Bladder microvascular endothelial cell (primary cell): ENCODE measurements around the gene CCDC184. TPM values are rescaled to one million over a fixed set of nuclear protein-coding genes. Genes with fewer than 3 reads are reported as not detected.

Experiments
- total RNA-seq: library from RNA; depleted of rRNA; stranded (reverse); fragments of >200 nt; gene quantifications from 2 replicates; pipeline ENCODE4 v1.2.3, GENCODE V29; 2014

The CCDC184 gene
- 0.06 TPM in 1 of 2 replicates, not detected in the other for total RNA-seq

DNA sequence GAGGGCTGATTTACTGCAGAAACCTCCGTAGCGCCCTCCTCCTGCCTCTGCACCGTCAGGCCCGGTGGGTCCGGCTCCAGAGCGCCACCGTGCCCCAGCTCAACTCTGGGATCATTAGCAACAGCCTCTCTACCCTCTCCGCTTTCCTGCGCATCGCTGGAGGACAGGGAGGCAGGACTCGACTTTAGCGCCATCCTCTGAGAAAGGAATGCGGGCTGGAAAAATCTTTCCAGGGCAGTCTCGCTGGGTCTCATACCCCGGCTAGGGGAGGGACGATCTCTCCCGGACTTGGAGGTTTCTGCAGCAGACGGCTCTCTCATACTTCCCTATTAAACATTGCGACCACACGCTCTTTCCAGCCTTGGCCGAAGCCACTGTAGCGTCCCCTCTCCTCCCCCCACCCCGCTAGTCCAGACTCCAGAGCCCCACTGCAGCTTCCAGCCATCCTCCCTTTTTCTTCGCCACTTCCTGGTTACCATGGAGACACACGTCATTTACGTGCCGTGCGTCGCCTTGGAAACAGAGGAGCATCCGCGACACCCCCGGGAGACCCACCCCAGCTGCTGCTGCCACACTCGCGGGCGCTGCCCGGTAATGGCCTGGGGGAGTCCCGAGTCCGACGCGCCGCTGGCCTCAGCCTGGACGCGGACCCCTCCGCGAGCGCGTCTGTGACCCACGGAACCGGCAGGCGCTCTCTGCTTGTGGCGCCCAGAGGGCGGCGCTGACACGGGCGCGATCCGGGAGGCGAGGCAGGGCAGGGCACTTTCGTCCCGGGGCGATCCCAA is at the start of gene CCDC184:
Gene CCDC184 (plus strand): TSS at position 554 of the 785 bp plus-strand sequence. CDS start 479 bp downstream, outside the sequence.

GRCh38 chr12:48157018-48157888 is 26.2 kb upstream of the CCDC184 start, which contains the start of gene ASB8:
Gene ASB8 (minus strand): TSS chr12:48157515. CDS start chr12:48153496, 4,019 bp downstream.

DNA sequence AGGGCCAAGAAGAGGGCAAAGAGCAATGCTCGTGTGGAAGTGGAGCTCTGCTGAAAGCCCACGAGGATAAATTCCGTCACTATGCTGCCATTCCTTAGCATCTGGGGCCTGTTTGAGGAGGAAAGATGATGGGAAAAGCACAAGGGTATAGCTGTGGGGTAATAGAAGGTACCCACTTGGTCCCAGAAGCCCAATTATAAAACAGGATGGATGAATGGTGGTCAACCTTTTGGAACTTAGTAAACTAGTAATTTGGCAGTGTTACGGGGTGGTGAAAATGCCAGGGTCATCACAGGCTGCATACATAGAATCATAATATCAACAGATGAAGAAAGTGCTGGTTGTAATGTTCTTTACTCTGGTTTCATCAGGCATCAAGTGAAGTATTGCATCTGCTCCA is 19.7 kb downstream of the CCDC184 start, which contains the start of gene OR10AD1:
Gene OR10AD1 (minus strand): TSS at position 101 of the 400 bp plus-strand sequence. CDS start 0 bp downstream, at position 101.

Other genes with a start within 250 kb of the CCDC184 start
- gene TMEM106C, start 220.0 kb upstream of the CCDC184 start, total RNA-seq: 49.1 and 71.1 TPM in 2 replicates
- under 0.01 TPM in 1 of 2 replicates, not detected in the other for gene COL2A1, start 179.2 kb upstream of the CCDC184 start, total RNA-seq
- 7.3 and 14.3 TPM in 2 replicates for gene SENP1, start 77.6 kb upstream of the CCDC184 start, total RNA-seq
- gene PFKM, start 64.3 kb upstream of the CCDC184 start, total RNA-seq: 51.6 and 65.0 TPM in 2 replicates
- 12.0 and 16.4 TPM in 2 replicates for gene ASB8, start 26.1 kb upstream of the CCDC184 start, total RNA-seq
- not detected in 2 replicates for gene OR10AD1, start 19.6 kb downstream of the CCDC184 start, total RNA-seq
- gene ZNF641, start 167.3 kb downstream of the CCDC184 start, total RNA-seq: 1.1 TPM in 2 replicates